Activated CD8-positive, alpha-beta memory T cell treated with anti-CD3 and anti-CD28 coated beads, Interleukin-2, amount 50 U/mL, for 1 hour (primary cell): ENCODE measurements around the gene SCGB1C2.
"Not testable (repeated sequence)": the region's sequence is repeated elsewhere in the genome, so short reads cannot be mapped to it uniquely, and the experiment has no call there.

ENCODE experiments used
- DNase-seq: peaks from one replicate; pipeline ENCODE4 v3.0.0-alpha.2; 2020; ENCODE audit errors: extremely low read depth

SCGB1C2 gene

GRCh38 chr17:137166-137807 is at the start of gene SCGB1C2:
Gene SCGB1C2 (plus strand): TSS chr17:137569. CDS start chr17:137591, 22 bp downstream.
- DNase-seq = not testable (repeated sequence)

- DNase-seq = not testable (repeated sequence)
Measured at GRCh38 chr17:113111-113510, 24.3 kb upstream of the SCGB1C2 start.

GRCh38 chr17:118339-118917 is 18.9 kb upstream of the SCGB1C2 start:
- DNase-seq = not testable (repeated sequence)

- not testable (repeated sequence) for DNase-seq
Measured at GRCh38 chr17:133932-134331, 3.4 kb upstream of the SCGB1C2 start.

- not testable (repeated sequence) for DNase-seq
Measured at GRCh38 chr17:134332-134785, 3.0 kb upstream of the SCGB1C2 start.

- not testable (repeated sequence) for DNase-seq
Measured at GRCh38 chr17:135022-135421, 2.3 kb upstream of the SCGB1C2 start.

GRCh38 chr17:135895-136294 is 1.5 kb upstream of the SCGB1C2 start:
- not testable (repeated sequence) for DNase-seq

- not testable (repeated sequence) for DNase-seq
Measured at GRCh38 chr17:136531-136930, 838 bp upstream of the SCGB1C2 start.

- DNase-seq = not testable (repeated sequence)
Measured at GRCh38 chr17:139401-140205, 2.2 kb downstream of the SCGB1C2 start.

- no peak for DNase-seq
Measured at GRCh38 chr17:142102-142661, 4.8 kb downstream of the SCGB1C2 start.

GRCh38 chr17:142876-143784 is 5.8 kb downstream of the SCGB1C2 start:
- no peak for DNase-seq

GRCh38 chr17:143785-144281 is 6.5 kb downstream of the SCGB1C2 start:
- peak; percentile 32 for DNase-seq

GRCh38 chr17:144936-145670 is 7.7 kb downstream of the SCGB1C2 start:
- DNase-seq = no peak

GRCh38 chr17:145671-146541 is 8.5 kb downstream of the SCGB1C2 start:
- DNase-seq = no peak

- DNase-seq = no peak
Measured at GRCh38 chr17:146546-146945, 9.2 kb downstream of the SCGB1C2 start.

- DNase-seq = no peak
Measured at GRCh38 chr17:146983-147761, 9.8 kb downstream of the SCGB1C2 start.

GRCh38 chr17:147796-148740 is 10.7 kb downstream of the SCGB1C2 start:
- DNase-seq = no peak
